Mucosa of descending colon (tissue), 3 donors: ENCODE data around the gene RPS19. TPM values are rescaled to one million over a fixed set of nuclear protein-coding genes. Genes with fewer than 3 reads are reported as not detected.

ENCODE experiments used
- ATAC-seq: fragments of 200-7000 bp; cut with Tn5 transposase; one replicate; pipeline ENCODE4 v1.9.1; 2020; ENCODE audit warnings: mild to moderate bottlenecking, moderate library complexity
- DNase-seq, 3 donors: peaks; one replicate each; pipeline ENCODE4 v3.0.0-alpha.2; 2020
- H3K36me3 ChIP-seq: fragments of 200-600 bp; one replicate; pipeline ENCODE4 v1.8.0; 2021; ENCODE audit warnings: low read depth, mild to moderate bottlenecking
- H3K4me1 ChIP-seq: fragments of 200-600 bp; one replicate; pipeline ENCODE4 v1.8.0; 2021; ENCODE audit warnings: low read depth, mild to moderate bottlenecking
- H3K4me3 ChIP-seq: fragments of 200-600 bp; one replicate; pipeline ENCODE4 v1.8.0; 2021; ENCODE audit warnings: mild to moderate bottlenecking
- H3K9me3 ChIP-seq: fragments of 200-600 bp; one replicate; pipeline ENCODE4 v1.8.0; 2021; ENCODE audit warnings: mild to moderate bottlenecking
- intact Hi-C, 2 donors: fragments of 100-400 bp; cut with DNase I in 1 of 2; cut with micrococcal nuclease in 1 of 2; formaldehyde crosslinking; loops; one replicate each; pipeline versions ENCODE4 v1.11.0 to v1.11.1; 2022; cut with DNase I, micrococcal nuclease
- total RNA-seq, 3 donors: library from RNA; stranded (reverse); fragmentation: NEBNext Ultra II Directional in 2 of 3; extraction: Animal tissue kit (Norgen Biotek cat#: 25700) in 2 of 3; gene quantifications; one replicate each; pipeline versions ENCODE4 v1.2.1 to v1.2.4, GENCODE V29; 2021 to 2023
- TF ChIP-seq, protein P1 (sequence below): fragments of 200-600 bp; IDR thresholded peaks from one replicate; pipeline ENCODE4 v1.8.0; 2022; ENCODE audit warnings: antibody characterized with exemption, mild to moderate bottlenecking
- donor health status: DM: no; HTN: no; CAD: no; lungs with moderate emphysema.
- donor health status: DM: no; HTN: no; CAD: no.
- donor health status: DM: no; HTN: yes; CAD: no.

RPS19 gene
- total RNA-seq, 3 donors from 2014 or later: 1,251 to 1,696 (median 1,572) TPM

- DNase-seq (no peak), ATAC-seq (no peak)
- H3K4me1 ChIP-seq: no peaks in the 10 kb centered on the region
- intact Hi-C loops: no loop called here
- H3K9me3 ChIP-seq: no peaks in the 10 kb centered on the region
- no peaks in the 10 kb centered on the region for H3K36me3 ChIP-seq
- H3K4me3 ChIP-seq: no peak overlapping the region
- TF ChIP-seq, protein P1, sequence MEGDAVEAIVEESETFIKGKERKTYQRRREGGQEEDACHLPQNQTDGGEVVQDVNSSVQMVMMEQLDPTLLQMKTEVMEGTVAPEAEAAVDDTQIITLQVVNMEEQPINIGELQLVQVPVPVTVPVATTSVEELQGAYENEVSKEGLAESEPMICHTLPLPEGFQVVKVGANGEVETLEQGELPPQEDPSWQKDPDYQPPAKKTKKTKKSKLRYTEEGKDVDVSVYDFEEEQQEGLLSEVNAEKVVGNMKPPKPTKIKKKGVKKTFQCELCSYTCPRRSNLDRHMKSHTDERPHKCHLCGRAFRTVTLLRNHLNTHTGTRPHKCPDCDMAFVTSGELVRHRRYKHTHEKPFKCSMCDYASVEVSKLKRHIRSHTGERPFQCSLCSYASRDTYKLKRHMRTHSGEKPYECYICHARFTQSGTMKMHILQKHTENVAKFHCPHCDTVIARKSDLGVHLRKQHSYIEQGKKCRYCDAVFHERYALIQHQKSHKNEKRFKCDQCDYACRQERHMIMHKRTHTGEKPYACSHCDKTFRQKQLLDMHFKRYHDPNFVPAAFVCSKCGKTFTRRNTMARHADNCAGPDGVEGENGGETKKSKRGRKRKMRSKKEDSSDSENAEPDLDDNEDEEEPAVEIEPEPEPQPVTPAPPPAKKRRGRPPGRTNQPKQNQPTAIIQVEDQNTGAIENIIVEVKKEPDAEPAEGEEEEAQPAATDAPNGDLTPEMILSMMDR: no peak
These were observed 44.8 kb upstream of the RPS19 start for GRCh38 chr19:41815301-41815700.

DNA sequence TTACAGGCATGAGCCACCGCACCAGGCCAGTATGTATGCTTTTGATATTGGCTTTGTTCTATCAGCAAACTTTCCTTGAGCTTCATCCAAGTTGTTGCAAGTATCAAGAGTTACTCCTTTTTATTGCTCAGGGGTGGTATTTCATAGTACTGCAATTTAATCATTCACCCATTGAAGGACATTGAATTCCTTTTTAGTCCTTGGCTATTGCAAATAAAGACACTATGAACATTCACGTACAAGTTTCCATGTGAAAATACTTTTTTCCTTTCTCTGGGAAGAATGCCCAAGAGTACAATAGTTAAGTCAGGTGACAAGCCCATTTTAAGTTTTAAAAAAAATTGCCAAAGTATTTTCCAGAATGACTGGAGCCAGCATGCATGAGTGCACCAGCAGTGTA lies 43.3 kb upstream of the RPS19 start:
- H3K9me3 ChIP-seq: no peaks in the 10 kb centered on the region
- DNase-seq (peak in 1 of 3 donors; percentile 43), ATAC-seq (peak; percentile 68)
- H3K36me3 ChIP-seq: no peaks in the 10 kb centered on the region
- TF ChIP-seq, protein P1: no peak
- intact Hi-C loops: no loop called here
- H3K4me3 ChIP-seq: no peak overlapping the region
- no peaks in the 10 kb centered on the region for H3K4me1 ChIP-seq

GRCh38 chr19:41821003-41821735 lies 38.9 kb upstream of the RPS19 start:
- DNase-seq (peak in 1 of 3 donors; percentile 65), ATAC-seq (peak; percentile 89)
- intact Hi-C loops: no loop called here
- H3K4me1 ChIP-seq: no peaks in the 10 kb centered on the region
- H3K36me3 ChIP-seq: no peaks in the 10 kb centered on the region
- H3K9me3 ChIP-seq: no peaks in the 10 kb centered on the region
- TF ChIP-seq, protein P1: peak; percentile 52
- no peak overlapping the region for H3K4me3 ChIP-seq

- H3K9me3 ChIP-seq: no peaks in the 10 kb centered on the region
- ATAC-seq (no peak), DNase-seq (no peak)
- TF ChIP-seq, protein P1: no peak
- no peaks in the 10 kb centered on the region for H3K4me1 ChIP-seq
- intact Hi-C loops: no loop called here
- no peaks in the 10 kb centered on the region for H3K36me3 ChIP-seq
- H3K4me3 ChIP-seq: no peak overlapping the region
These were observed 21.9 kb upstream of the RPS19 start for GRCh38 chr19:41837981-41838708.

GRCh38 chr19:41839211-41839610 lies 20.8 kb upstream of the RPS19 start:
- H3K36me3 ChIP-seq: no peaks in the 10 kb centered on the region
- intact Hi-C loops: no loop called here
- no peak overlapping the region for H3K4me3 ChIP-seq
- DNase-seq (no peak), ATAC-seq (no peak)
- TF ChIP-seq, protein P1: no peak
- H3K4me1 ChIP-seq: no peaks in the 10 kb centered on the region
- no peaks in the 10 kb centered on the region for H3K9me3 ChIP-seq
